GM19397 (cell line): ENCODE data around the gene TSPY9.
"Not testable (repeated sequence)": the region's sequence is repeated elsewhere in the genome, so short reads cannot be mapped to it uniquely, and the experiment has no call there.

Experiments used
- ATAC-seq: cut with Tn5 transposase; IDR thresholded peaks from one replicate; pipeline ENCODE4 v1.9.1; 2021; ENCODE audit warnings: mild to moderate bottlenecking, moderate library complexity; ENCODE audit not compliant: unreplicated experiment

The TSPY9 gene

DNA sequence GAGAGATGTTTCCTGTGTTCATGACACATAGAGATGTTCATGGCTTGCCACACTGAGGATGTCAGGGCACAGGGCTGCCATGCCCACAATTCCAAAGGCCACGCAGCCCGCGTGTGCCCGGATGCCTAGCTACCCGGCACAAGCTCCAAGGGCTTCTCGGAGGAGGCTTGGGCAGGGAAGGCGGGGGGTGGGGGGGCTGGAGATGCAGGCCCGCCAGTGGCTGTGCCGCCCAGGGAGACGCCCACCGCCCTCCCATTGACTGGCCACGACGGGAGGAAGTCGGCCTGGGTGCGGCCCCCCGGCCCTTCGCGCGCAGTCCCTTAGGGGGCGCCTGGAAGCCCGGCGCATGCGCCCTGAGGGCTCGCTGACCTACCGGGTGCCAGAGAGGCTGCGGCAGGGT lies at the start of gene TSPY9:
Gene TSPY9, plus strand, starts transcription at position 301 of the 400 bp plus-strand sequence. Its CDS starts 46 bp downstream, at position 347.
- ATAC-seq = not testable (repeated sequence)

GRCh38 chrY:9466655-9467054 lies 20.4 kb upstream of the TSPY9 start, which contains the start of gene TSPY1:
Gene TSPY1 (plus strand): TSS chrY:9466955. CDS start chrY:9467001, 46 bp downstream.
- not testable (repeated sequence) for ATAC-seq

GRCh38 chrY:9504396-9504795 lies 17.3 kb downstream of the TSPY9 start:
- ATAC-seq = not testable (repeated sequence)

GRCh38 chrY:9516287-9516686 lies 29.2 kb downstream of the TSPY9 start:
- not testable (repeated sequence) for ATAC-seq

- ATAC-seq = not testable (repeated sequence)
These were observed 40.5 kb downstream of the TSPY9 start, which contains the start of gene TSPY10 for GRCh38 chrY:9527580-9527979. Gene TSPY10 (plus strand): TSS chrY:9527880. CDS start chrY:9527926, 46 bp downstream.
